GM12874 (cell line): Measurements from ENCODE around the gene MED8.

Source experiments
- CTCF ChIP-seq: IDR thresholded peaks from 2 replicates; pipeline ENCODE4 v1.5.1; 2011; ENCODE audit warnings: low read depth, mild to moderate bottlenecking, control low read depth, low read length, moderate library complexity; ENCODE audit not compliant: insufficient read depth

Gene MED8

GRCh38 chr1:43389326-43390313 is at the start of gene MED8, which contains the start of gene SZT2:
MED8 (minus strand) TSS chr1:43389800; CDS start chr1:43389764, 36 bp downstream.
SZT2 (plus strand) TSS chr1:43389899; CDS start chr1:43389969, 70 bp downstream.
- no peak for TF ChIP-seq CTCF

- TF ChIP-seq CTCF, result no peak
Observed at GRCh38 chr1:43438953-43439581, 49.5 kb upstream of the MED8 start.

- no peak for TF ChIP-seq CTCF
Observed at GRCh38 chr1:43438576-43438952, 49.0 kb upstream of the MED8 start.

- no peak for TF ChIP-seq CTCF
Observed at GRCh38 chr1:43438006-43438405, 48.4 kb upstream of the MED8 start.

GRCh38 chr1:43437031-43437973 is 47.7 kb upstream of the MED8 start:
- TF ChIP-seq CTCF, result no peak

DNA sequence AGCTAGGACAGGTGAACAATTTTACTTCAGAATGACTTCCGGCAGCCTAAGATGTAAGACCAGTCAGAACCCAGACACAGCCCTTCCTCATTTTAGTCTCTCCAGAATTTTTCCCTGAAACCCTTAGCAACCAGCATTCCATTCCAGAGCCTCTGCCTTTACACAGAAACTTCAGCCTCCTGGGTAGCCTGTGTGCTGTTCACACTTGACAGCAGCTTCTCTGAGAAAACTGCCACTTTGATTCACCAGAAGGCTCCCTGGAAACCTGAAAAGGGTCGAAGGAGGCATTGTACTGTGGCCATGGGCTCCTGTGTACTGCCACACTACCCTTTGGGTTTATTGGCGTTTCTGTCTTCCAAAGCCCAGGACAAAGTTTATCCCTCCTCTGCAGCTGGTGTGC is 46.8 kb upstream of the MED8 start:
- no peak for TF ChIP-seq CTCF
